T-cell (primary cell): ENCODE results near the gene RAB30. TPM values are rescaled to one million over a fixed set of nuclear protein-coding genes. Genes with fewer than 3 reads are reported as not detected.

ENCODE experiments used
- ATAC-seq, 4 experiments: fragments of 200-7000 bp in 3 of 4; fragments of 150-1000 bp in 1 of 4; cut with Tn5 transposase; replicated peaks in 1 of 4; 1 replicate in 3 of 4; 2 replicates in 1 of 4; pipeline ENCODE4 v1.10.0; 2021; ENCODE audit warnings: moderate library complexity in 3 of 4, mild to moderate bottlenecking in 2 of 4, moderate number of reproducible peaks in 1 of 4
- CTCF ChIA-PET, 2 donors: fragments of 300-600 bp; sonication (Branson Sonifier 250); formaldehyde crosslinking; loops; one replicate each; lab custom pipeline; 2022; ENCODE audit warnings: antibody characterized with exemption in 2 of 2; lab: Charles Lee
- POLR2A ChIA-PET, 2 donors: fragments of 300-600 bp; sonication (Branson Sonifier 250); formaldehyde crosslinking; loops; one replicate each; lab custom pipeline; 2022; ENCODE audit warnings: antibody characterized with exemption in 2 of 2; lab: Charles Lee
- DNase-seq, 35 experiments: peaks; one replicate each; pipeline versions ENCODE4 v3.0.0 to v3.0.0-alpha.2; 2013 to 2023
- H3K27ac ChIP-seq: one replicate; pipeline ENCODE4 v1.5.1; 2013; ENCODE audit warnings: low read length
- H3K27me3 ChIP-seq, 2 experiments: replicated peaks in 1 of 2; 1 replicate in 1 of 2; 2 replicates in 1 of 2; pipeline versions ENCODE4 v1.6.1 to v1.7.0; 2013; ENCODE audit warnings: low read length in 1 of 2, mixed read lengths in 1 of 2; ENCODE audit not compliant: control insufficient read depth in 2 of 2, insufficient read depth in 2 of 2; ENCODE audit errors: extremely low read depth in 1 of 2
- H3K36me3 ChIP-seq, 2 donors: 1 replicate in 1 of 2; 2 replicates in 1 of 2; pipeline versions ENCODE4 v1.6.1 to v1.7.0; 2013; ENCODE audit warnings: low read length in 1 of 2; ENCODE audit not compliant: control insufficient read depth in 2 of 2, insufficient read depth in 1 of 2; ENCODE audit errors: extremely low read depth in 1 of 2
- H3K4me1 ChIP-seq, 2 experiments: 1 replicate in 1 of 2; 2 replicates in 1 of 2; pipeline versions ENCODE4 v1.6.1 to v1.7.0; 2013; ENCODE audit warnings: low read length in 2 of 2, mixed read lengths in 1 of 2; ENCODE audit not compliant: insufficient read depth in 2 of 2, control insufficient read depth in 1 of 2; ENCODE audit errors: extremely low read depth in 1 of 2
- H3K4me3 ChIP-seq, 2 donors: 1 replicate in 1 of 2; 2 replicates in 1 of 2; pipeline versions ENCODE4 v1.5.1 to v1.7.0; 2013; ENCODE audit warnings: mild to moderate bottlenecking in 2 of 2, low read length in 1 of 2, moderate library complexity in 1 of 2; ENCODE audit not compliant: control insufficient read depth in 1 of 2; ENCODE audit errors: extremely low read depth in 1 of 2
- H3K9me3 ChIP-seq: 2 replicates; pipeline ENCODE4 v1.7.0; 2013
- H3K27ac Mint-ChIP-seq, 2 donors: one replicate each; pipeline ENCODE4 v1.8.0; 2020 to 2021; ENCODE audit warnings: mild to moderate bottlenecking in 2 of 2, mixed read lengths in 2 of 2
- H3K27me3 Mint-ChIP-seq, 2 donors: one replicate each; pipeline ENCODE4 v1.8.0; 2021 to 2022; ENCODE audit warnings: mixed read lengths in 2 of 2
- H3K36me3 Mint-ChIP-seq: one replicate; pipeline ENCODE4 v1.8.0; 2021; ENCODE audit warnings: mixed read lengths
- H3K4me1 Mint-ChIP-seq, 3 donors: one replicate each; pipeline ENCODE4 v1.8.0; 2020 to 2022; ENCODE audit warnings: mixed read lengths in 3 of 3, mild to moderate bottlenecking in 1 of 3
- H3K4me3 Mint-ChIP-seq, 3 donors: one replicate each; pipeline ENCODE4 v1.8.0; 2020 to 2022; ENCODE audit warnings: mild to moderate bottlenecking in 3 of 3, mixed read lengths in 3 of 3, moderate library complexity in 3 of 3
- H3K9me3 Mint-ChIP-seq, 3 donors: one replicate each; pipeline ENCODE4 v1.8.0; 2020 to 2022; ENCODE audit warnings: mixed read lengths in 3 of 3
- WGBS: methylation state at CpG from one replicate; pipeline ENCODE4 v1.1.5; 2013; ENCODE audit warnings: missing lambda C conversion rate; ENCODE audit not compliant: insufficient coverage; 5-methylcytosine and 5-hydroxymethylcytosine counted together
- total RNA-seq, 35 experiments: library from RNA in 6 of 35; stranded (reverse) in 6 of 35; fragments of 120-200 nt in 1 of 35; gene quantifications; one replicate each; pipeline versions ENCODE4 v1.2.1 to v1.2.4 and lab custom pipeline; 2013 to 2026

Gene RAB30
- total RNA-seq, 5 donors from 2014 or later (not counting 1 experiment from before 2014, with no cell fraction given), result 18.6 to 44.5 (median 20.1) TPM

GRCh38 chr11:82978422-82979099, 93.1 kb downstream of the RAB30 start:
- ATAC-seq (peak; percentile 34 to 63 (median 45)), DNase-seq (peak in 1 of 35 experiments; percentile 17)
- peaks cover 0 to 11% of the 10 kb centered on the region in 2 donors for H3K36me3 ChIP-seq
- H3K9me3 ChIP-seq, result no peaks in the 10 kb centered on the region
- Mint-ChIP-seq H3K9me3 (no peaks in the 10 kb centered on the region), H3K36me3 (peaks cover 28% of the 10 kb centered on the region), H3K27me3 (no peaks in the 10 kb centered on the region), H3K4me3 (no peak overlapping the region), H3K27ac (peak overlapping the region; percentile 18 to 44), H3K4me1 (peaks cover 22 to 31% (median 27%) of the 10 kb centered on the region in 3 donors)
- no peak overlapping the region for H3K27ac ChIP-seq
- no peaks in the 10 kb centered on the region for H3K27me3 ChIP-seq
- peaks cover 0 to 3% of the 10 kb centered on the region in 2 experiments for H3K4me1 ChIP-seq
- H3K4me3 ChIP-seq, result no peak overlapping the region
- 31% methylated on average over 3 of the region's 6 CpGs for WGBS
- CTCF ChIA-PET, result interaction anchor here in 1 of 2 donors (0.7 kb wide), 1 partner anchor 51 kb away, joined by 3 read pairs; no protein-coding TSS in a partner anchor
- POLR2A ChIA-PET, result interaction anchor here in 1 of 2 donors (0.6 kb wide), 1 partner anchor 12 kb away, joined by 5 read pairs; no protein-coding TSS in a partner anchor

- peaks cover 0 to 3% of the 10 kb centered on the region in 2 experiments for H3K4me1 ChIP-seq
- no peak for DNase-seq
- ChIA-PET POLR2A (no interaction called here), CTCF (interaction anchor here in 1 of 2 donors (1.1 kb wide), 1 partner anchor 8 kb away, joined by 3 read pairs; no protein-coding TSS in a partner anchor)
- Mint-ChIP-seq H3K27me3 (no peaks in the 10 kb centered on the region), H3K9me3 (no peaks in the 10 kb centered on the region), H3K36me3 (peaks cover 22% of the 10 kb centered on the region), H3K27ac (peak overlapping the region in 1 of 2 donors; percentile 25), H3K4me1 (peaks cover 35 to 42% (median 38%) of the 10 kb centered on the region in 3 donors), H3K4me3 (no peak overlapping the region)
- H3K27ac ChIP-seq, result no peak overlapping the region
- H3K9me3 ChIP-seq, result no peaks in the 10 kb centered on the region
- no peak overlapping the region for H3K4me3 ChIP-seq
- no peaks in the 10 kb centered on the region for H3K27me3 ChIP-seq
- H3K36me3 ChIP-seq, result peaks cover 0 to 4% of the 10 kb centered on the region in 2 donors
- ATAC-seq, result no peak
Observed at GRCh38 chr11:82976786-82977185, 94.9 kb downstream of the RAB30 start.

- Mint-ChIP-seq H3K4me1 (peaks cover 42 to 50% (median 45%) of the 10 kb centered on the region in 3 donors), H3K27ac (no peak overlapping the region), H3K4me3 (no peak overlapping the region), H3K27me3 (no peaks in the 10 kb centered on the region), H3K36me3 (peaks cover 13% of the 10 kb centered on the region), H3K9me3 (no peaks in the 10 kb centered on the region)
- Histone ChIP-seq H3K4me1 (peaks cover 3% of the 10 kb centered on the region in 2 experiments), H3K4me3 (no peak overlapping the region), H3K36me3 (no peaks in the 10 kb centered on the region), H3K27me3 (no peaks in the 10 kb centered on the region), H3K27ac (no peak overlapping the region), H3K9me3 (no peaks in the 10 kb centered on the region)
- POLR2A ChIA-PET, result no interaction called here
- DNase-seq (no peak), ATAC-seq (no peak)
- CTCF ChIA-PET, result interaction anchor here in 1 of 2 donors (1.1 kb wide), 1 partner anchor 9 kb away, joined by 3 read pairs; no protein-coding TSS in a partner anchor
Observed at GRCh38 chr11:82975882-82976281, 95.8 kb downstream of the RAB30 start.

GRCh38 chr11:82974851-82975250, 96.8 kb downstream of the RAB30 start:
- peaks cover 8% of the 10 kb centered on the region for H3K36me3 Mint-ChIP-seq
- H3K4me3 Mint-ChIP-seq, result no peak overlapping the region
- CTCF ChIA-PET, result interaction anchor here in 1 of 2 donors (0.6 kb wide), 1 partner anchor 69 kb away, joined by 3 read pairs; no protein-coding TSS in a partner anchor

GRCh38 chr11:82974135-82974534, 97.6 kb downstream of the RAB30 start:
- ATAC-seq (no peak), DNase-seq (no peak)
- Mint-ChIP-seq H3K4me3 (no peak overlapping the region), H3K27me3 (no peaks in the 10 kb centered on the region), H3K9me3 (no peaks in the 10 kb centered on the region), H3K27ac (peak overlapping the region in 1 of 2 donors; percentile 0), H3K4me1 (peaks cover 49 to 53% (median 52%) of the 10 kb centered on the region in 3 donors), H3K36me3 (peaks cover 5% of the 10 kb centered on the region)
- no CpG with 5 or more reads among the region's 2 CpGs for WGBS
- Histone ChIP-seq H3K27ac (no peak overlapping the region), H3K9me3 (no peaks in the 10 kb centered on the region), H3K4me1 (peaks cover 4 to 11% of the 10 kb centered on the region in 2 experiments), H3K4me3 (no peak overlapping the region), H3K27me3 (no peaks in the 10 kb centered on the region), H3K36me3 (no peaks in the 10 kb centered on the region)
- ChIA-PET POLR2A (no interaction called here), CTCF (no interaction called here)

More at GRCh38 chr11:82974851-82975250, 96.8 kb downstream of the RAB30 start:
- Mint-ChIP-seq H3K4me1 (peaks cover 46 to 48% (median 46%) of the 10 kb centered on the region in 3 donors), H3K27me3 (no peaks in the 10 kb centered on the region), H3K9me3 (no peaks in the 10 kb centered on the region), H3K27ac (no peak overlapping the region)
- no peak overlapping the region for H3K4me3 ChIP-seq
- no peak for ATAC-seq
- WGBS, result no CpG with 5 or more reads among the region's 2 CpGs
- H3K27ac ChIP-seq, result no peak overlapping the region
- H3K4me1 ChIP-seq, result peaks cover 4 to 5% of the 10 kb centered on the region in 2 experiments
- DNase-seq, result no peak
- no peaks in the 10 kb centered on the region for H3K27me3 ChIP-seq
- POLR2A ChIA-PET, result interaction anchor here in 1 of 2 donors (0.7 kb wide), 1 partner anchor 11 kb away, joined by 10 read pairs; no protein-coding TSS in a partner anchor
- no peaks in the 10 kb centered on the region for H3K36me3 ChIP-seq
- no peaks in the 10 kb centered on the region for H3K9me3 ChIP-seq

- Mint-ChIP-seq H3K4me3 (peak overlapping the region; percentile 81 to 84 (median 82)), H3K4me1 (peaks cover 40 to 47% (median 40%) of the 10 kb centered on the region in 3 donors), H3K9me3 (no peaks in the 10 kb centered on the region), H3K27ac (peak overlapping the region; percentile 83 to 91), H3K36me3 (no peaks in the 10 kb centered on the region), H3K27me3 (no peaks in the 10 kb centered on the region)
- WGBS, result no CpG with 5 or more reads among the region's 1 CpG
- no peaks in the 10 kb centered on the region for H3K36me3 ChIP-seq
- no peak overlapping the region for H3K27ac ChIP-seq
- no peaks in the 10 kb centered on the region for H3K9me3 ChIP-seq
- ChIA-PET CTCF (interaction anchor here in 1 of 2 donors (1.7 kb wide), 1 partner anchor 38 kb away, joined by 6 read pairs; no protein-coding TSS in a partner anchor), POLR2A (interaction anchor here in 1 of 2 donors (1.1 kb wide), 1 partner anchor 71 kb away, joined by 3 read pairs; the partner anchor contains the start of gene DDIAS)
- no peaks in the 10 kb centered on the region for H3K27me3 ChIP-seq
- H3K4me1 ChIP-seq, result peaks cover 8 to 15% of the 10 kb centered on the region in 2 experiments
- H3K4me3 ChIP-seq, result peak overlapping the region in 1 of 2 donors; percentile 51
- DNase-seq (no peak), ATAC-seq (no peak)
Observed at GRCh38 chr11:82972103-82972502, 99.6 kb downstream of the RAB30 start.
